Right lobe of liver (tissue), 6 donors: ENCODE results near the gene SSH2. TPM values are rescaled to one million over a fixed set of nuclear protein-coding genes. Genes with fewer than 3 reads are reported as not detected.

ENCODE experiments used
- ATAC-seq, 4 donors: fragments of 200-7000 bp; cut with Tn5 transposase; one replicate each; pipeline ENCODE4 v1.9.1; 2020; ENCODE audit warnings: mild to moderate bottlenecking in 4 of 4, moderate library complexity in 4 of 4
- DNase-seq, 3 donors: peaks; one replicate each; pipeline ENCODE4 v3.0.0-alpha.2; 2020
- H3K27ac ChIP-seq, 3 donors: fragments of 200-600 bp; one replicate each; pipeline ENCODE4 v1.8.0; 2022
- H3K27me3 ChIP-seq, 2 donors: fragments of 200-600 bp; one replicate each; pipeline ENCODE4 v1.8.0; 2022
- H3K36me3 ChIP-seq, 4 donors: fragments of 200-600 bp; sonication (generic) in 1 of 4; one replicate each; pipeline versions ENCODE4 v1.5.1 to v1.8.0; 2017 to 2022; ENCODE audit warnings: control low read depth in 1 of 4
- H3K4me1 ChIP-seq, 4 donors: fragments of 200-600 bp; sonication (generic) in 1 of 4; one replicate each; pipeline versions ENCODE4 v1.5.1 to v1.8.0; 2017 to 2022; ENCODE audit warnings: control low read depth in 1 of 4
- H3K4me3 ChIP-seq, 3 donors: fragments of 200-600 bp; one replicate each; pipeline ENCODE4 v1.8.0; 2022
- H3K9me3 ChIP-seq, 4 donors: fragments of 200-600 bp; sonication (generic) in 1 of 4; one replicate each; pipeline versions ENCODE4 v1.5.1 to v1.8.0; 2017 to 2022; ENCODE audit warnings: control low read depth in 1 of 4
- CTCF ChIP-seq, 4 donors: fragments of 200-600 bp in 3 of 4; fragments of 450-650 bp in 1 of 4; IDR thresholded peaks; one replicate each; pipeline versions ENCODE4 v1.5.1 to v1.8.0; 2016 to 2022; ENCODE audit warnings: antibody characterized with exemption in 4 of 4, mild to moderate bottlenecking in 2 of 4
- POLR2A ChIP-seq: fragments of 450-650 bp; IDR thresholded peaks from one replicate; pipeline ENCODE4 v1.6.1; 2017; ENCODE audit warnings: antibody characterized with exemption, mild to moderate bottlenecking
- WGBS: methylation state at CpG from one replicate; pipeline ENCODE4 v1.1.6; 2018; ENCODE audit warnings: low coverage, low lambda C conversion rate; ENCODE audit not compliant: insufficient coverage; ENCODE audit errors: missing lambda C conversion rate; 5-methylcytosine and 5-hydroxymethylcytosine counted together
- intact Hi-C, 2 donors: fragments of 100-400 bp; cut with DNase I; formaldehyde crosslinking; loops; one replicate each; pipeline versions ENCODE4 v1.11.2 to v1.14.1; 2022
- total RNA-seq, 6 experiments: library from RNA; depleted of rRNA in 2 of 6; stranded (reverse); fragments of >200 nt in 2 of 6; fragmentation: NEBNext Ultra II Directional in 3 of 6; extraction: Animal tissue kit (Norgen Biotek cat#: 25700) in 3 of 6; gene quantifications; one replicate each; pipeline versions ENCODE4 v1.1.0 to v1.2.4, GENCODE V29; 2016 to 2023
- donor health status: DM: no; HTN: yes; CAD: no.
- donor health status: DM: no; HTN: no; CAD: no.
- donor health status: DM: no; HTN: no; CAD: no.
- donor health status: DM: no; HTN: yes; CAD: no.
- donor health status: DM: no; HTN: yes; CAD: no.

SSH2 gene
- total RNA-seq, 6 experiments from 2014 or later, result 8.0 to 12.7 (median 10.5) TPM

GRCh38 chr17:29914819-29915537 lies 15.1 kb downstream of the SSH2 start:
- H3K9me3 ChIP-seq, result no peaks in the 10 kb centered on the region
- H3K27ac ChIP-seq, result no peak overlapping the region
- no peaks in the 10 kb centered on the region for H3K4me1 ChIP-seq
- intact Hi-C loops, result no loop called here
- ATAC-seq, result no peak
- TF ChIP-seq POLR2A (no peak), CTCF (IDR thresholded peaks at IDR 0.05) (no peak)
- no peak overlapping the region for H3K4me3 ChIP-seq
- WGBS, result 85% methylated on average over 2 of the region's 2 CpGs
- H3K36me3 ChIP-seq, result no peaks in the 10 kb centered on the region
- no peak for DNase-seq
- H3K27me3 ChIP-seq, result no peaks in the 10 kb centered on the region

GRCh38 chr17:29911641-29912177 lies 18.3 kb downstream of the SSH2 start:
- H3K9me3 ChIP-seq, result no peaks in the 10 kb centered on the region
- no peak overlapping the region for H3K27ac ChIP-seq
- H3K4me3 ChIP-seq, result no peak overlapping the region
- no peak for ATAC-seq
- intact Hi-C loops, result no loop called here
- no peaks in the 10 kb centered on the region for H3K4me1 ChIP-seq
- no peak for DNase-seq
- H3K36me3 ChIP-seq, result no peaks in the 10 kb centered on the region
- TF ChIP-seq POLR2A (no peak), CTCF (IDR thresholded peaks at IDR 0.05) (no peak)
- H3K27me3 ChIP-seq, result no peaks in the 10 kb centered on the region

GRCh38 chr17:29909236-29910003 lies 20.6 kb downstream of the SSH2 start:
- Histone ChIP-seq H3K4me1 (no peaks in the 10 kb centered on the region), H3K4me3 (no peak overlapping the region), H3K27ac (no peak overlapping the region), H3K36me3 (no peaks in the 10 kb centered on the region), H3K9me3 (no peaks in the 10 kb centered on the region), H3K27me3 (no peaks in the 10 kb centered on the region)
- intact Hi-C loops, result no loop called here
- 90% methylated on average over 6 of the region's 6 CpGs for WGBS
- TF ChIP-seq POLR2A, result no peak
- TF ChIP-seq CTCF (IDR thresholded peaks at IDR 0.05), result no peak
- DNase-seq (no peak), ATAC-seq (no peak)

- no peak for TF ChIP-seq POLR2A
- 96% methylated on average over 2 of the region's 2 CpGs for WGBS
- intact Hi-C loops, result no loop called here
- DNase-seq (no peak), ATAC-seq (no peak)
- Histone ChIP-seq H3K4me1 (no peaks in the 10 kb centered on the region), H3K27me3 (no peaks in the 10 kb centered on the region), H3K9me3 (no peaks in the 10 kb centered on the region), H3K4me3 (no peak overlapping the region), H3K27ac (no peak overlapping the region), H3K36me3 (no peaks in the 10 kb centered on the region)
Observed at GRCh38 chr17:29906969-29907368, 23.1 kb downstream of the SSH2 start.

- DNase-seq, result no peak
- Histone ChIP-seq H3K36me3 (no peaks in the 10 kb centered on the region), H3K9me3 (no peaks in the 10 kb centered on the region), H3K27me3 (no peaks in the 10 kb centered on the region), H3K27ac (no peak overlapping the region), H3K4me1 (no peaks in the 10 kb centered on the region), H3K4me3 (no peak overlapping the region)
- TF ChIP-seq POLR2A, result no peak
- no peak for TF ChIP-seq CTCF (IDR thresholded peaks at IDR 0.05)
- WGBS, result 100% methylated on average over 1 of the region's 3 CpGs
- intact Hi-C loops, result no loop called here
- ATAC-seq, result no peak
Observed at GRCh38 chr17:29905879-29906167, 24.2 kb downstream of the SSH2 start.
